22Rv1 (cell line): ENCODE measurements around the gene ENKUR.
"Not testable (repeated sequence)": the region's sequence is repeated elsewhere in the genome, so short reads cannot be mapped to it uniquely, and the experiment has no call there.

Experiments
- H3K27ac ChIP-seq: fragments of 450-650 bp; 2 replicates; pipeline ENCODE4 v1.5.1; 2017
- ZFX ChIP-seq: fragments of 450-650 bp; IDR thresholded peaks from 2 replicates; pipeline ENCODE4 v1.6.1; 2017; ENCODE audit warnings: antibody characterized with exemption, borderline replicate concordance
- TF ChIP-seq, protein P1 (sequence below): fragments of 450-650 bp; IDR thresholded peaks from 2 replicates; pipeline ENCODE4 v1.5.1; 2017; ENCODE audit warnings: mild to moderate bottlenecking

Gene ENKUR

GRCh38 chr10:24981161-24981710 lies 34.7 kb downstream of the ENKUR start:
- TF ChIP-seq, protein P1, sequence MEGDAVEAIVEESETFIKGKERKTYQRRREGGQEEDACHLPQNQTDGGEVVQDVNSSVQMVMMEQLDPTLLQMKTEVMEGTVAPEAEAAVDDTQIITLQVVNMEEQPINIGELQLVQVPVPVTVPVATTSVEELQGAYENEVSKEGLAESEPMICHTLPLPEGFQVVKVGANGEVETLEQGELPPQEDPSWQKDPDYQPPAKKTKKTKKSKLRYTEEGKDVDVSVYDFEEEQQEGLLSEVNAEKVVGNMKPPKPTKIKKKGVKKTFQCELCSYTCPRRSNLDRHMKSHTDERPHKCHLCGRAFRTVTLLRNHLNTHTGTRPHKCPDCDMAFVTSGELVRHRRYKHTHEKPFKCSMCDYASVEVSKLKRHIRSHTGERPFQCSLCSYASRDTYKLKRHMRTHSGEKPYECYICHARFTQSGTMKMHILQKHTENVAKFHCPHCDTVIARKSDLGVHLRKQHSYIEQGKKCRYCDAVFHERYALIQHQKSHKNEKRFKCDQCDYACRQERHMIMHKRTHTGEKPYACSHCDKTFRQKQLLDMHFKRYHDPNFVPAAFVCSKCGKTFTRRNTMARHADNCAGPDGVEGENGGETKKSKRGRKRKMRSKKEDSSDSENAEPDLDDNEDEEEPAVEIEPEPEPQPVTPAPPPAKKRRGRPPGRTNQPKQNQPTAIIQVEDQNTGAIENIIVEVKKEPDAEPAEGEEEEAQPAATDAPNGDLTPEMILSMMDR: no peak
- no peak for TF ChIP-seq ZFX
- H3K27ac ChIP-seq: no peak overlapping the region

DNA sequence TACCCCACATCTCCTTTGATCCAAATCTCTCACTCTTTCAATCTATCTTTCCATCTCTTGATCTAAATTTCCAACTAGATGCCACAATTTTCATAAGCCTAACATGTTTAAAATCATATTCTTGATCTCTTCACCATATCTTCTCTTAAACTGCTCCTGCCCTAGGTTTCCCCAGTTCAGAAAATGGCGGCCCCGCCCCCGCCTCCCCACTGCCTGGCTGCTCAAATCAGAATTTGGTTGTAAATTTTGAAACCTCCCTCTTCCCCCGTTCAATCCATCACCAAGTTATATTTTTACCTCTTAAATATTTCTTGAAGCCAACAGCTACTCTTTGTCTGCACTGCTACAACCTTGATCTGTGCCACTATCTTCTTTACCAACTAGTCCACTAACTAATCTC lies 36.3 kb downstream of the ENKUR start:
- H3K27ac ChIP-seq: no peak overlapping the region

GRCh38 chr10:24974976-24975375 lies 41.0 kb downstream of the ENKUR start:
- TF ChIP-seq, protein P1: no peak
- no peak for TF ChIP-seq ZFX
- H3K27ac ChIP-seq: no peak overlapping the region

More for the DNA sequence above, 36.3 kb downstream of the ENKUR start:
- TF ChIP-seq, protein P1: no peak
- no peak for TF ChIP-seq ZFX

DNA sequence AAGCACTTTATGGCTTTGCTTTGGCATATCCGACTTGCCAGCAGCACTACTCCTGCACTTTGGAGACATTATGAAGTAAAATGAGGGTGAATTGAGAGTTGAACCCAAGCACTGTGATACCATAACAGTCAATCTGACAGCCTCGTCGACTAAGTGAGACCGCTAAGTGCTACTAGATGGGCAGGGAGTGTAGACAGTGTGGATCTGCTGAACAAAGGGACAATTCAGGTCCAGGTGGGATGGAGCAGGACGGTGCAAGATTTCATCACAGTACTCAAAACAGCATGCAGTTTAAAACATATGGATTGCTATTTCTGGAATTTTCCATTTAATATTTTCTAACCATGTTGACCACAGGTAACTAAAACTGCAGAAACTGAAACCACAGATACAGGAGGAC lies 42.8 kb downstream of the ENKUR start:
- TF ChIP-seq, protein P1: no peak
- TF ChIP-seq ZFX: no peak
- no peak overlapping the region for H3K27ac ChIP-seq

GRCh38 chr10:24971374-24971773 lies 44.6 kb downstream of the ENKUR start:
- TF ChIP-seq, protein P1: no peak
- no peak for TF ChIP-seq ZFX

GRCh38 chr10:24969841-24970281 lies 46.1 kb downstream of the ENKUR start:
- TF ChIP-seq, protein P1: no peak
- TF ChIP-seq ZFX: no peak

More at GRCh38 chr10:24971374-24971773, 44.6 kb downstream of the ENKUR start:
- H3K27ac ChIP-seq: no peak overlapping the region

GRCh38 chr10:24968951-24969350 lies 47.0 kb downstream of the ENKUR start:
- not testable (repeated sequence) for H3K27ac ChIP-seq

More at GRCh38 chr10:24969841-24970281, 46.1 kb downstream of the ENKUR start:
- no peak overlapping the region for H3K27ac ChIP-seq

DNA sequence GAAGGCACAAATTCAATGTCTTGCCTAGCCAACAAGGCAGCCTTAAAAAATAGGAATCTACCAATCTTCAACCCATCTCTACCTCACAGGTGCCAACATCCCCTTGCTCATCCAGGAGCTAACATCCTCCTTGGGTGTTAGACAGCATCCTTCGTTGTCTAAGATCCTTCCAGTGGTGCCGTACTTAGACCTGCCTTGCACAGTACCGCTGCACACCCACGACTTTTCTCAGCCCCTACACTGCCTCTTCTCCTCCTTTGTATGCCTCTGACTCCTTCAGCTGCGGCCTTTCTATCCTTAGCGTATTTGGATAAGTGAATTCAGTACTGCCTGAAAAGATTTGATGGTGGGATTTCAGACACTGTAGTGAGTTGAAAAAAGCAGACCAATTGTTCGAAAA lies 47.6 kb downstream of the ENKUR start:
- H3K27ac ChIP-seq: no peak overlapping the region
- no peak for TF ChIP-seq ZFX
- TF ChIP-seq, protein P1: no peak
